ENCODE results near the gene CACNB1.
A peak's percentile ranks its signal among the peaks of the same experiment; 100 is the strongest.

CACNB1 gene

GRCh38 chr17:39197380-39198185 lies at the start of gene CACNB1:
TSS of gene CACNB1 (minus strand) at chr17:39197669. CDS start at chr17:39197495, 174 bp downstream.
- peak; percentile 47 to 72 for DNase-seq (ENCODE audit: low read depth in 2 of 2)

GRCh38 chr17:39246274-39246673 lies 48.8 kb upstream of the CACNB1 start:
- no peak for DNase-seq (ENCODE audit: low read depth in 2 of 2)

- DNase-seq (ENCODE audit: low read depth in 2 of 2), result peak; percentile 78 to 92
Observed at GRCh38 chr17:39244600-39245570, 47.4 kb upstream of the CACNB1 start.

- no peak for DNase-seq (ENCODE audit: low read depth in 2 of 2)
Observed at GRCh38 chr17:39244016-39244599, 46.6 kb upstream of the CACNB1 start.

- DNase-seq (ENCODE audit: low read depth in 2 of 2), result no peak
Observed at GRCh38 chr17:39243155-39243554, 45.7 kb upstream of the CACNB1 start.

GRCh38 chr17:39240631-39241030 lies 43.2 kb upstream of the CACNB1 start:
- DNase-seq (ENCODE audit: low read depth in 2 of 2), result no peak

GRCh38 chr17:39239640-39240314 lies 42.3 kb upstream of the CACNB1 start:
- peak; percentile 24 to 63 for DNase-seq (ENCODE audit: low read depth in 2 of 2)

GRCh38 chr17:39238311-39238972 lies 41.0 kb upstream of the CACNB1 start:
- peak; percentile 32 to 36 for DNase-seq (ENCODE audit: low read depth in 2 of 2)

GRCh38 chr17:39237586-39237985 lies 40.1 kb upstream of the CACNB1 start:
- DNase-seq (ENCODE audit: low read depth in 2 of 2), result no peak

- DNase-seq (ENCODE audit: low read depth in 2 of 2), result no peak
Observed at GRCh38 chr17:39236981-39237441, 39.5 kb upstream of the CACNB1 start.

GRCh38 chr17:39236450-39236927 lies 39.0 kb upstream of the CACNB1 start:
- DNase-seq (ENCODE audit: low read depth in 2 of 2), result no peak

- peak in 1 of 2 experiments; percentile 16 for DNase-seq (ENCODE audit: low read depth in 2 of 2)
Observed at GRCh38 chr17:39235555-39236449, 38.3 kb upstream of the CACNB1 start.

GRCh38 chr17:39231591-39232551 lies 34.4 kb upstream of the CACNB1 start:
- peak in 1 of 2 experiments; percentile 27 for DNase-seq (ENCODE audit: low read depth in 2 of 2)

- no peak for DNase-seq (ENCODE audit: low read depth in 2 of 2)
Observed at GRCh38 chr17:39231091-39231561, 33.7 kb upstream of the CACNB1 start.

GRCh38 chr17:39230361-39230760 lies 32.9 kb upstream of the CACNB1 start:
- no peak for DNase-seq (ENCODE audit: low read depth in 2 of 2)

- DNase-seq (ENCODE audit: low read depth in 2 of 2), result no peak
Observed at GRCh38 chr17:39229274-39229913, 31.9 kb upstream of the CACNB1 start.

- DNase-seq (ENCODE audit: low read depth in 2 of 2), result no peak
Observed at GRCh38 chr17:39227364-39227919, 30.0 kb upstream of the CACNB1 start.

All from stimulated activated CD4-positive, alpha-beta T cell treated with anti-CD3 and anti-CD28 coated beads, Interleukin-12 subunit alpha, Interleukin-12 subunit beta, amount 100 ng/mL, for 24 hours (primary cell).